Neural progenitor cell (in vitro differentiated cells): ENCODE data around the gene TCF25. TPM values are rescaled to one million over a fixed set of nuclear protein-coding genes. Genes with fewer than 3 reads are reported as not detected.
"Not testable (repeated sequence)": the region's sequence is repeated elsewhere in the genome, so short reads cannot be mapped to it uniquely, and the experiment has no call there.

Source experiments
- DNase-seq: peaks from one replicate; pipeline ENCODE4 v3.0.0-alpha.2; 2016; ENCODE audit warnings: low spot score
- H2AFZ ChIP-seq: fragments of 200-600 bp; sonication (generic); replicated peaks from 2 replicates; pipeline ENCODE4 v1.6.1; 2016; ENCODE audit warnings: antibody characterized with exemption
- H3F3A ChIP-seq: fragments of 200-600 bp; sonication (generic); 2 replicates; pipeline ENCODE4 v1.6.1; 2016; ENCODE audit warnings: antibody characterized with exemption, low read depth
- H3K27ac ChIP-seq: fragments of 200-600 bp; sonication (generic); 2 replicates; pipeline ENCODE4 v1.5.1; 2016; ENCODE audit warnings: mild to moderate bottlenecking
- H3K27me3 ChIP-seq: fragments of 200-600 bp; sonication (generic); 2 replicates; pipeline ENCODE4 v1.6.1; 2016; ENCODE audit warnings: mild to moderate bottlenecking, moderate library complexity
- H3K36me3 ChIP-seq: fragments of 200-600 bp; sonication (generic); 2 replicates; pipeline ENCODE4 v1.5.1; 2016
- H3K4me1 ChIP-seq: fragments of 200-600 bp; sonication (generic); 2 replicates; pipeline ENCODE4 v1.6.1; 2016; ENCODE audit warnings: mixed run types
- H3K4me2 ChIP-seq: fragments of 200-600 bp; sonication (generic); 2 replicates; pipeline ENCODE4 v1.6.1; 2016
- H3K4me3 ChIP-seq: fragments of 200-600 bp; sonication (generic); 2 replicates; pipeline ENCODE4 v1.5.1; 2016
- H3K79me2 ChIP-seq: fragments of 200-600 bp; sonication (generic); 2 replicates; pipeline ENCODE4 v1.6.1; 2016; ENCODE audit warnings: low read depth
- H3K9ac ChIP-seq: fragments of 200-600 bp; sonication (generic); 2 replicates; pipeline ENCODE4 v1.6.1; 2016
- H3K9me3 ChIP-seq: fragments of 200-600 bp; sonication (generic); 2 replicates; pipeline ENCODE4 v1.5.1; 2016; ENCODE audit warnings: low read depth
- H4K20me1 ChIP-seq: fragments of 200-600 bp; sonication (generic); 2 replicates; pipeline ENCODE4 v1.6.1; 2016; ENCODE audit warnings: low read depth
- H3K27ac Mint-ChIP-seq: 3 replicates; pipeline ENCODE4 v1.8.0; 2021; ENCODE audit warnings: mixed read lengths
- H3K27me3 Mint-ChIP-seq: 2 replicates; pipeline ENCODE4 v1.8.0; 2022; ENCODE audit warnings: low read depth, mild to moderate bottlenecking, inconsistent platforms, moderate library complexity, mixed read lengths; ENCODE audit not compliant: insufficient read depth
- H3K36me3 Mint-ChIP-seq: 3 replicates; pipeline ENCODE4 v1.8.0; 2021; ENCODE audit warnings: mixed read lengths
- H3K4me1 Mint-ChIP-seq: 3 replicates; pipeline ENCODE4 v1.8.0; 2021; ENCODE audit warnings: mixed read lengths
- H3K4me3 Mint-ChIP-seq: 3 replicates; pipeline ENCODE4 v1.8.0; 2021; ENCODE audit warnings: mild to moderate bottlenecking, moderate library complexity, mixed read lengths
- H3K9me3 Mint-ChIP-seq: 3 replicates; pipeline ENCODE4 v1.8.0; 2020; ENCODE audit warnings: mixed read lengths
- CTCF ChIP-seq: fragments of 200-600 bp; sonication (generic); IDR thresholded peaks from 2 replicates; pipeline ENCODE4 v1.5.1; 2017; ENCODE audit warnings: antibody characterized with exemption, mild to moderate bottlenecking
- EZH2 ChIP-seq: fragments of 200-600 bp; sonication (generic); IDR thresholded peaks from 2 replicates; pipeline ENCODE4 v1.6.1; 2017; ENCODE audit warnings: antibody characterized with exemption, mild to moderate bottlenecking, moderate library complexity
- EZH2phosphoT487 ChIP-seq: fragments of 200-600 bp; sonication (generic); IDR thresholded peaks from 2 replicates; pipeline ENCODE4 v1.6.1; 2017; ENCODE audit warnings: antibody characterized with exemption
- total RNA-seq: library from RNA; depleted of rRNA; stranded (reverse); fragments of >200 nt; gene quantifications from 2 replicates; pipeline ENCODE4 v1.2.3, GENCODE V29; 2015; ENCODE audit warnings: low replicate concordance

The TCF25 gene
- total RNA-seq, 1 donor from 2014 or later: 95.6 TPM

DNA sequence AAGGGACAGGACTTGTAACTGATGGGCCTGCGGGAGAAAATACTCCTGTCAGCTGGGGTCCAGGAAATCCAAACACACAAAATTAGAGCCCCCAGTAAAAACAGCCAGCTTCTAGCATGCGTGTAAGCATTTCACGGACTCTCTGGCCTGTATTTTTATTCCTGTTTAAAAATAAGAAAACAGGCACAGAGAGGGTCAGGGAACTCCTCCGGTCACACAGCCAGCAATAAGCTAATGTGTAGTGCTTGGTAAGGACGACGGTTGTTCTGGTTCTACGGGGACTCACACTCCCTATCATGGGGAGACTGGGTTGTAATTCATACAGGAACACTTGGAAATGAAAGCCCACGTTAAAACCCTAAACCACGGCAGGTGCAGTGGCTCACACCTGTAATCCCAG lies 1.5 kb upstream of the TCF25 start:
- no peak overlapping the region for H2AFZ ChIP-seq
- Mint-ChIP-seq H3K9me3 (peaks cover 6% of the 10 kb centered on the region), H3K27ac (no peak overlapping the region), H3K4me3 (peak overlapping the region; percentile 64), H3K27me3 (peaks cover 4% of the 10 kb centered on the region), H3K36me3 (peaks cover 17% of the 10 kb centered on the region), H3K4me1 (peaks cover 14% of the 10 kb centered on the region)
- TF ChIP-seq CTCF (no peak), EZH2 (no peak), EZH2phosphoT487 (no peak)
- peaks cover 29% of the 10 kb centered on the region for H3F3A ChIP-seq
- H3K9me3 ChIP-seq: peaks cover 5% of the 10 kb centered on the region
- peaks cover 14% of the 10 kb centered on the region for H3K36me3 ChIP-seq
- H3K27me3 ChIP-seq: no peaks in the 10 kb centered on the region
- no peak for DNase-seq
- H4K20me1 ChIP-seq: no peaks in the 10 kb centered on the region
- H3K9ac ChIP-seq: no peak overlapping the region
- no peak overlapping the region for H3K4me3 ChIP-seq
- peaks cover 23% of the 10 kb centered on the region for H3K79me2 ChIP-seq
- H3K27ac ChIP-seq: no peak overlapping the region
- H3K4me1 ChIP-seq: no peaks in the 10 kb centered on the region
- no peak overlapping the region for H3K4me2 ChIP-seq

- peaks cover 4% of the 10 kb centered on the region for H3K27me3 Mint-ChIP-seq
- peak overlapping the region; percentile 78 for H3K4me2 ChIP-seq
- peaks cover 2% of the 10 kb centered on the region for H3K9me3 Mint-ChIP-seq
- DNase-seq: peak; percentile 96
- H3K27me3 ChIP-seq: no peaks in the 10 kb centered on the region
- peak overlapping the region; percentile 93 for H3K27ac Mint-ChIP-seq
- peaks cover 21% of the 10 kb centered on the region for H3K36me3 Mint-ChIP-seq
- peaks cover 44% of the 10 kb centered on the region for H3K79me2 ChIP-seq
- peaks cover 10% of the 10 kb centered on the region for H3K36me3 ChIP-seq
- H4K20me1 ChIP-seq: peaks cover 7% of the 10 kb centered on the region
- H3K4me3 ChIP-seq: peak overlapping the region; percentile 85
- no peaks in the 10 kb centered on the region for H3K4me1 ChIP-seq
- peak overlapping the region; percentile 98 for H3K27ac ChIP-seq
- TF ChIP-seq EZH2: no peak
- TF ChIP-seq CTCF: no peak
- no peak for TF ChIP-seq EZH2phosphoT487
- H3K9ac ChIP-seq: peak overlapping the region; percentile 9
- H3K4me3 Mint-ChIP-seq: peak overlapping the region; percentile 91
- peak overlapping the region; percentile 96 for H2AFZ ChIP-seq
- no peaks in the 10 kb centered on the region for H3K9me3 ChIP-seq
- H3K4me1 Mint-ChIP-seq: peaks cover 14% of the 10 kb centered on the region
- peaks cover 38% of the 10 kb centered on the region for H3F3A ChIP-seq
Observed at GRCh38 chr16:89873972-89874689, 739 bp downstream of the TCF25 start.

DNA sequence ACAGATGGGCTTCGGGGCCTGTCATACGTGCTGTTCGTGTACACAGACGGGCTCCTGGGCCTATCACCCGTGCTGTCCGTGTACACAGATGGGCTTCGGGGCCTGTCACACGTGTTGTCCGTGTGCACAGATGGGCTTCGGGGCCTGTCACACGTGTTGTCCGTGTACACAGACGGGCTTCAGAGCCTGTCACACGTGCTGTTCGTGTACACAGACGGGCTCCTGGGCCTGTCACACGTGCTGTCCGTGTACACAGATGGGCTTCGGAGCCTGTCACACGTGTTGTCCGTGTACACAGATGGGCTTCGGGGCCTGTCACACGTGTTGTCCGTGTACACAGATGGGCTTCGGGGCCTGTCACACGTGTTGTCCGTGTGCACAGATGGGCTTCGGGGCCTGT lies 5.7 kb downstream of the TCF25 start:
- not testable (repeated sequence) for H3K27me3 ChIP-seq, H3K4me2 ChIP-seq, H3K27ac ChIP-seq, H2AFZ ChIP-seq, H3K27me3 Mint-ChIP-seq, H3K4me3 Mint-ChIP-seq, H3K27ac Mint-ChIP-seq, H3K9ac ChIP-seq, H3K9me3 ChIP-seq, H3K9me3 Mint-ChIP-seq, H3K4me1 ChIP-seq, H3K4me3 ChIP-seq, DNase-seq
- peaks cover 11% of the 10 kb centered on the region for H4K20me1 ChIP-seq
- Mint-ChIP-seq H3K4me1 (peaks cover 11% of the 10 kb centered on the region), H3K36me3 (peaks cover 40% of the 10 kb centered on the region)
- H3F3A ChIP-seq: peaks cover 22% of the 10 kb centered on the region
- H3K79me2 ChIP-seq: peaks cover 73% of the 10 kb centered on the region
- peaks cover 10% of the 10 kb centered on the region for H3K36me3 ChIP-seq
